KBM-7 (cell line): Measurements from ENCODE around the gene PRR5.
"Not testable (repeated sequence)": the region's sequence is repeated elsewhere in the genome, so short reads cannot be mapped to it uniquely, and the experiment has no call there.

Source experiments
- DNase-seq: peaks from one replicate; pipeline ENCODE4 v3.0.0-alpha.2; 2015
- in situ Hi-C: fragments of 300-500 bp; cut with MboI; formaldehyde crosslinking; loops from 2 replicates; pipeline ENCODE4 v1.14.3; 2020; ENCODE audit warnings: low sequenced_read_pairs, low pct_unique_long_range_greater_than_20kb, mixed read lengths

Gene PRR5

GRCh38 chr22:44701824-44702478, at the start of gene PRR5:
TSS of gene PRR5 (plus strand) at chr22:44702204. CDS start at chr22:44702475, 271 bp downstream.
- peak; percentile 77 for DNase-seq
- in situ Hi-C loops, result no loop called here

- in situ Hi-C loops, DNase-seq: not testable (repeated sequence)
Measured at GRCh38 chr22:44652866-44653265, 49.1 kb upstream of the PRR5 start.

GRCh38 chr22:44658311-44658953, 43.6 kb upstream of the PRR5 start:
- no peak for DNase-seq
- in situ Hi-C loops, result no loop called here

- no peak for DNase-seq
- in situ Hi-C loops, result no loop called here
Measured at GRCh38 chr22:44659140-44659539, 42.9 kb upstream of the PRR5 start.

- DNase-seq, result no peak
- in situ Hi-C loops, result no loop called here
Measured at GRCh38 chr22:44660051-44660830, 41.8 kb upstream of the PRR5 start.

DNA sequence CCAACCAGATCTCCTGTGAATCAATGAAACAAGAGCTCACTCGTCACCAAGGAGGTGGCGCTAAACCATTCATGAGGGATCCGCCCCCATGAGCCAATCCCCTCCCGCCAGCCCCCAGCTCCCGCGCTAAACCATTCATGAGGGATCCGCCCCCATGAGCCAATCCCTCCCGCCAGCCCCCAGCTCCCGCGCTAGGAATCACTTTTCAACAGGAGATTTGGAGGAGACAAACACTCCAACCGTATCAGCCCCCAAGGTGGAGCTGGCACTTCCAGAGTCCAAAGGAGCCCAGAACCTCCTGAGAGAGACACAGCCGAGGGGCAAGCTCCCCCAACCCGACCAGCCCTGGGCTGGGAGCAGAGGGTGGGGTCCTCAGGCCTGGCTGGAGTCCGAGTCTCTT, 40.9 kb upstream of the PRR5 start:
- in situ Hi-C loops, result no loop called here
- DNase-seq, result no peak

GRCh38 chr22:44661659-44662569, 40.1 kb upstream of the PRR5 start:
- in situ Hi-C loops, result no loop called here
- DNase-seq, result no peak

GRCh38 chr22:44663256-44663999, 38.6 kb upstream of the PRR5 start:
- no peak for DNase-seq
- in situ Hi-C loops, result no loop called here

GRCh38 chr22:44664149-44664548, 37.9 kb upstream of the PRR5 start:
- in situ Hi-C loops, result no loop called here
- peak; percentile 77 for DNase-seq

- in situ Hi-C loops, result no loop called here
- DNase-seq, result peak; percentile 47
Measured at GRCh38 chr22:44665115-44665514, 36.9 kb upstream of the PRR5 start.

- in situ Hi-C loops, result no loop called here
- DNase-seq, result no peak
Measured at GRCh38 chr22:44666207-44666585, 35.8 kb upstream of the PRR5 start.

DNA sequence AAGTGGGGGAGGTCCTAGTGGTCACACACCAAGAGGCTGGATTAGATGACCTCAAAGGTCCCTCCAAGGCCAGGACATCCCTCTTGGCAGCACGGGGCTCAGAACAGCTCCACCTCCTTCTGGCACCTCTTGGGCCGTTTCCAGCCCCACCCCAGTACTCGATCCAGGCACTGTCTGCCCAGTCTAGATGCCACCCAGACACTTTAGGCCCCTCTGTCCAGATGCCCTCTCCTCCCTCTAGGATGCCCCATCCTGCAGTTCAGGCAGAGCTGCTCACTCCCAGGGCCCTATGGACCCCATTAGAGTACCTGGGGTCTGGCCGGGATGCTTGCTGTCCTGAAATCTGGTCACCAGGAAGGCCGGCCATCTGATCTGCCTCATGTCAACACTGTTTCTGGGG, 34.7 kb upstream of the PRR5 start:
- no peak for DNase-seq
- in situ Hi-C loops, result no loop called here

DNA sequence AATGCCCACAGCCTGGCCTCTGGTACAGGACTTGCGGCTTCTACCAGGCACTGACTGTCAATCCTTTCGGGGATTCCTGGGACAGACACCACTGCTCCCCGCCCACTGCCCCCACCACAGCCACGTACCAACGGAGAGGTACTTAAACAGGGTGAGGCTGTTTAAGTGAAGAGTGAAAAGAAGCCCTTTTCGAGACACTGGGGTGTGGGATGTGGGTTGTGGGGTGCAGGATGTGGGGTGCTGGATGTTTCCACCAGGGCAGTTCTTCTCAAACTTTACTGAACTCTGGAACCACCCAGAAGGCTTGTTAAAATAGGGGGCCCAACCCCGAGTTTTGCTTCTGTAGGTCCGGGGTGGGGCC, 34.2 kb upstream of the PRR5 start:
- no peak for DNase-seq
- in situ Hi-C loops, result no loop called here

GRCh38 chr22:44668190-44668885, 33.7 kb upstream of the PRR5 start:
- in situ Hi-C loops, result no loop called here
- DNase-seq, result no peak

DNA sequence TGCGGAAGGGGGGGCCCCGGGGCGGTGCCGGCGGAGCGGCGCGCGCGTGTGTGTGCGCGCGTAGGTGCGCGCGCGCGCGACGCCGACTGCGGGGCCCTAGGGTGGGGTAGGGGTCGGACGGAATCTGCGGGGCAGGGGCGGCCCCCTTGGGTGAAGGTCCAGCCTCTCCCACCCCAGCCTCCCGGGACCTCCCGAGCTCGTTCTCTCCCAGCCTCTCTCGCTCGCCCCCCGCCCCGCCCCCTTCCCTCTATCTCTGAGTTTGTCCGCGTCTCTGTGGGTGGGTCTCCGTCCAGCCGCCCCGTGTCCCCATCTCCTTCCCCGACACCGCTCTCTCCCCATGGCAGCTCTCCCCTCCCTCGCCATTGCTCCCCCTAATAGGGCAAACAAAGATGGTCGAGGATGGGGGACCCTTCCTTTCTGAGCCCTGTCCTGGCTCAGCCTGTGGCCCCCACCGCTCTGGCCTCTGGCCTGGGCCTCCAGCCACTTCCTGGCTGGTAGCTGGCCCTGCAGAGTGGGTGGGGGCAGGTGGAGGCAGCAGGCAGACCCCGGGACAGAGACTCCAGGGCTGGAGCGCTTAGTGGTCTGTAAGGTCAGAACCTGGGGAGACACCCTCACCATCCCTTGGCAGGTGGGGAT, 33.0 kb upstream of the PRR5 start:
- no peak for DNase-seq

DNA sequence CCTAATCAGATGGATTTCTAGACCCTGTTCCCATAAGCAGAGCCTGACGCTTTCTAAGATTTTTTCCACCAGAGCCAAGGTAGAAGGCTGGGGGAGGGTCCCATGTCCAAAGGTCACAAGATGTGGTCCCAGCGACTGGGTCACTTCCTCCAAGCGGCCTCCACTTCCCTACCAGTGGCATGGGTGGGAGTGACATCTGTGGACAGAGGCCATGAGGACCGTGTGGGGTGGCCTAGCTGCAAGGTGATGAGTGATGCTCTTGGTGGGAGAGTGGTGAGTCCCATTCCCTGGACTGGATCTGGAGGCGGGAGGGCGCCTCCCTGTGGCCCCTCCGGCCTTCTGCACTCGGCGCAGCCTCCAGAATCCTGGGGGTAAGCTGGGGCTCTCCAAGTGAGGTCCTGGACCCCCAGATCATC, 32.4 kb upstream of the PRR5 start:
- in situ Hi-C loops, result no loop called here
- DNase-seq, result peak; percentile 54

More for the DNA sequence above, 33.0 kb upstream of the PRR5 start:
- in situ Hi-C loops, result no loop called here

DNA sequence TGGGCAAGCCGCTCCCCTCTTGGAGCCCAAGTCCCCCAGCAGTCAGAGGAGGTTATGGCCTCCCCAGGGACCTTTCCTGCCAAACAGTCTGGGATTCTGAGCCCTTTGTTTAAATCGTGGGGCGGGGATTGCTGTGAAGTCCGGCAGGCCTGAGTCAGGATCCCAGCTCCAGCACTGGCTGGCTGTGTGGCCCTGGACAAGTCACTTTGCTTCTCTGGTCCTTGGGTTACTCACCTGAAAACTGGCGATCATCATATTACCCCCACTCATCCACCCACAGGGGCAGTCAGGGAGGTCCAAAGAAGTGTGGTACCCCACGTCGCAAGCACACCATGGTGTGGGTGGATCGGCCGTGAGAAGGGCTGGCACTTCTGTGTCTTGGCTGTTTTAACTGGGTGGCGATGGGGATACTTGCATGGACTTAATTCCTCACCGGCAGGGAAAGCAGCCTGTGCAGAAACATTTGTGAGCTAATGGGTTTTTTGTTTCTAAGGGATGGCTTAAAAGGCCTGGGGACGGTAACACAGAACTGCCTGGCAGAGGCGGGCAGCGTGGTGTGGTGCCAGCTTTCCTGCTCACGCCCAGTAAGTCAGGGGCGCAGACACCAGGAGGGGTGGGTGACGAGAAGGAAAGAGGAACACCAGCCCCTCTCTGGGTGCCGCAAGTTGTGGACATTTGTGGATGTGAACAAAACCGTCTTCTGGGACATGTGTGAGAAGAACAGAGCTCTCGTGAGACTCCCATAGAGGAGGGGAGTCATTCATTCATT, 31.6 kb upstream of the PRR5 start:
- DNase-seq, result no peak
- in situ Hi-C loops, result no loop called here
